HepG2 (cell line): ENCODE measurements around the gene IMPDH1. TPM values are rescaled to one million over a fixed set of nuclear protein-coding genes. Genes with fewer than 3 reads are reported as not detected.

Source experiments
- AGO2 ChIP-seq: fragments of 200-400 bp; formaldehyde crosslinking; optimal IDR thresholded peaks from 2 replicates; pipeline ENCODE3; 2017; ENCODE audit warnings: mild to moderate bottlenecking, low read depth, low read length, moderate library complexity
- ATF7-NPFF ChIP-seq: sonication (generic); formaldehyde crosslinking; IDR thresholded peaks from 2 replicates; pipeline ENCODE4 v1.8.1; 2023; ENCODE audit warnings: mild to moderate bottlenecking, low read depth, missing genetic modification reagents, moderate library complexity
- ERF ChIP-seq: IDR thresholded peaks from 2 replicates; pipeline ENCODE4 v1.6.1; 2018; ENCODE audit warnings: missing biosample characterization, missing genetic modification reagents
- POLR2A ChIP-seq, 2 experiments: IDR thresholded peaks; 2 replicates each; pipeline ENCODE4 v1.6.1; 2011; ENCODE audit warnings: low read depth in 2 of 2, low read length in 2 of 2, mild to moderate bottlenecking in 1 of 2, moderate library complexity in 1 of 2; ENCODE audit not compliant: insufficient read depth in 1 of 2
- SOX13 ChIP-seq, 3 experiments: fragments of 450-650 bp in 1 of 3; sonication (generic) in 1 of 3; formaldehyde crosslinking in 1 of 3; IDR thresholded peaks in 2 of 3; conservative IDR thresholded peaks in 1 of 3; 2 replicates each; pipeline versions ENCODE4 v1.5.0 to v1.6.1; 2016 to 2020; ENCODE audit warnings: antibody characterized with exemption in 1 of 3, mild to moderate bottlenecking in 1 of 3, missing compliant biosample characterization in 1 of 3, missing genetic modification reagents in 1 of 3, moderate library complexity in 1 of 3
- ZNF224 ChIP-seq: sonication (generic); formaldehyde crosslinking; IDR thresholded peaks from 2 replicates; pipeline ENCODE4 v1.5.0; 2020; ENCODE audit warnings: mild to moderate bottlenecking, missing genetic modification reagents
- ZNF326 ChIP-seq: sonication (generic); formaldehyde crosslinking; IDR thresholded peaks from 2 replicates; pipeline ENCODE4 v1.4.0; 2020; ENCODE audit warnings: missing genetic modification reagents, borderline replicate concordance
- ZNF546 ChIP-seq: sonication (generic); formaldehyde crosslinking; conservative IDR thresholded peaks from 2 replicates; pipeline ENCODE4 v1.8.1; 2023; ENCODE audit warnings: mild to moderate bottlenecking, missing genetic modification reagents
- polyA plus RNA-seq, 8 experiments: library from polyadenylated mRNA; depleted of rRNA in 3 of 8; stranded (reverse) in 7 of 8; unstranded in 1 of 8; fragments of >200 nt; fragmentation: Illumina TruSeq in 4 of 8; extraction: Trizol in 4 of 8; gene quantifications; 2 replicates each; pipeline versions ENCODE4 v1.2.1 to v1.2.3, GENCODE V29; 2011 to 2016; ENCODE audit warnings: low read depth in 4 of 8, missing spikeins in 1 of 8, mixed read lengths in 1 of 8; ENCODE audit not compliant: insufficient read depth in 1 of 8
- total RNA-seq, 5 experiments: library from RNA; depleted of rRNA; stranded (reverse); fragments of >200 nt; fragmentation: Illumina TruSeq; extraction: Trizol; gene quantifications; 2 replicates each; pipeline ENCODE4 v1.2.3, GENCODE V29; 2016; ENCODE audit warnings: low read depth in 1 of 5
- TF ChIP-seq, protein P1 (sequence below): IDR thresholded peaks from 2 replicates; pipeline ENCODE4 v1.4.0; 2020; ENCODE audit warnings: mild to moderate bottlenecking, missing genetic modification reagents
- TF ChIP-seq, protein P2 (sequence below): sonication (generic); formaldehyde crosslinking; IDR thresholded peaks from 2 replicates; pipeline ENCODE4 v1.9.0; 2021; ENCODE audit warnings: missing genetic modification reagents, mild to moderate bottlenecking, borderline replicate concordance
- TF ChIP-seq, protein P3 (sequence below): sonication (generic); formaldehyde crosslinking; IDR thresholded peaks from 2 replicates; pipeline ENCODE4 v1.4.0; 2020; ENCODE audit warnings: mild to moderate bottlenecking, missing genetic modification reagents
- TF ChIP-seq, protein P4 (sequence below): IDR thresholded peaks from 2 replicates; pipeline ENCODE4 v1.6.1; 2016; ENCODE audit warnings: missing biosample characterization, missing genetic modification reagents, low read depth
- TF ChIP-seq, protein P5 (sequence below): sonication (generic); formaldehyde crosslinking; IDR thresholded peaks from 2 replicates; pipeline ENCODE4 v1.4.0; 2020; ENCODE audit warnings: mild to moderate bottlenecking, missing genetic modification reagents

IMPDH1 gene
- total and polyA plus RNA-seq, 2 of the 13 experiments (the other 11 are each of a cell fraction or from before 2014, with no cell fraction given): 22.8 to 34.0 TPM

DNA sequence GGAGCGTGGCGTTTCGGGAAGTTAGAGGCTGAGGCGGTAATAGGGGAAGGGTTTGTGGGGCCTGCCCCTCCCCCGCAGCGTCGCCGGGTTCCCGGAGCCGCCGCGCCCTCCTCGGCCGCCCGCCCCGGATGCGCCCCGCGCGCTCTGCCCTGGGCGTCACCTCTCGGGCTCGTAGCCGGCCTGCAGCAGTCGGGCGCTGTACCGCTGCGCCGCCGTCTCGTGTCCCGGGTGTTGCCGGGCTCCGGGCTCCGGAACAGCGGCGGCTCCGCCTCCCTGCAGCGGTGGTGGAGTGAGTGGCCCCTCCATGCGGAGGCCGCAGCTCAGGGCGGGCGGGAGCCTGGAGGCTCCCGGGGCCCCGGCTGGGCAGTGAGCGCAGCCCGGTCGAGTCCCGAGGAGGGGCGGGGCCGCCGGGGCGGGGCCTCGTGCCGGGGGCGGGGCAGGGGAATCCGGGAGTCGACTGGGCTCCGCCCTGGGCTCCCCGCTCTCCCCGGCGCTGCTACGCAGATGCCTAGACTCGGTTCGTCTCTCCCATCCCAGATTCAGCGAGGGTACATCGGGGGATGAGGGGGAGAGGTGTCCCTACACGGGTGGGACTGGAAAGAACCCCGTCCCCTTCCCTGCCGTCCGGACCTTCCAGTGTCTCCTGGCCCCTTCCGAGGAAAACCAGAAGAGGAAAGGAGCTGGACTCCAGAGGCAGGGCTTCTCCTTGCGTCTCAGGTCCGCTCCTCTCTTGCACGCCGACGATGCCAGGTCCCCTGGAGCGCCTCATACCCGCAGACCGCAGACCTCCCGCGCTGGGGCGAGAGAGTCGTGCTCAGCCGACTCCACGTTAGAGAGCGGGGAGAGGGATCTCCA, at the start of gene IMPDH1 (continued):
- TF ChIP-seq, protein P1, sequence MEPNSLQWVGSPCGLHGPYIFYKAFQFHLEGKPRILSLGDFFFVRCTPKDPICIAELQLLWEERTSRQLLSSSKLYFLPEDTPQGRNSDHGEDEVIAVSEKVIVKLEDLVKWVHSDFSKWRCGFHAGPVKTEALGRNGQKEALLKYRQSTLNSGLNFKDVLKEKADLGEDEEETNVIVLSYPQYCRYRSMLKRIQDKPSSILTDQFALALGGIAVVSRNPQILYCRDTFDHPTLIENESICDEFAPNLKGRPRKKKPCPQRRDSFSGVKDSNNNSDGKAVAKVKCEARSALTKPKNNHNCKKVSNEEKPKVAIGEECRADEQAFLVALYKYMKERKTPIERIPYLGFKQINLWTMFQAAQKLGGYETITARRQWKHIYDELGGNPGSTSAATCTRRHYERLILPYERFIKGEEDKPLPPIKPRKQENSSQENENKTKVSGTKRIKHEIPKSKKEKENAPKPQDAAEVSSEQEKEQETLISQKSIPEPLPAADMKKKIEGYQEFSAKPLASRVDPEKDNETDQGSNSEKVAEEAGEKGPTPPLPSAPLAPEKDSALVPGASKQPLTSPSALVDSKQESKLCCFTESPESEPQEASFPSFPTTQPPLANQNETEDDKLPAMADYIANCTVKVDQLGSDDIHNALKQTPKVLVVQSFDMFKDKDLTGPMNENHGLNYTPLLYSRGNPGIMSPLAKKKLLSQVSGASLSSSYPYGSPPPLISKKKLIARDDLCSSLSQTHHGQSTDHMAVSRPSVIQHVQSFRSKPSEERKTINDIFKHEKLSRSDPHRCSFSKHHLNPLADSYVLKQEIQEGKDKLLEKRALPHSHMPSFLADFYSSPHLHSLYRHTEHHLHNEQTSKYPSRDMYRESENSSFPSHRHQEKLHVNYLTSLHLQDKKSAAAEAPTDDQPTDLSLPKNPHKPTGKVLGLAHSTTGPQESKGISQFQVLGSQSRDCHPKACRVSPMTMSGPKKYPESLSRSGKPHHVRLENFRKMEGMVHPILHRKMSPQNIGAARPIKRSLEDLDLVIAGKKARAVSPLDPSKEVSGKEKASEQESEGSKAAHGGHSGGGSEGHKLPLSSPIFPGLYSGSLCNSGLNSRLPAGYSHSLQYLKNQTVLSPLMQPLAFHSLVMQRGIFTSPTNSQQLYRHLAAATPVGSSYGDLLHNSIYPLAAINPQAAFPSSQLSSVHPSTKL (CRISPR knock-in tag): no peak
- TF ChIP-seq, protein P2, sequence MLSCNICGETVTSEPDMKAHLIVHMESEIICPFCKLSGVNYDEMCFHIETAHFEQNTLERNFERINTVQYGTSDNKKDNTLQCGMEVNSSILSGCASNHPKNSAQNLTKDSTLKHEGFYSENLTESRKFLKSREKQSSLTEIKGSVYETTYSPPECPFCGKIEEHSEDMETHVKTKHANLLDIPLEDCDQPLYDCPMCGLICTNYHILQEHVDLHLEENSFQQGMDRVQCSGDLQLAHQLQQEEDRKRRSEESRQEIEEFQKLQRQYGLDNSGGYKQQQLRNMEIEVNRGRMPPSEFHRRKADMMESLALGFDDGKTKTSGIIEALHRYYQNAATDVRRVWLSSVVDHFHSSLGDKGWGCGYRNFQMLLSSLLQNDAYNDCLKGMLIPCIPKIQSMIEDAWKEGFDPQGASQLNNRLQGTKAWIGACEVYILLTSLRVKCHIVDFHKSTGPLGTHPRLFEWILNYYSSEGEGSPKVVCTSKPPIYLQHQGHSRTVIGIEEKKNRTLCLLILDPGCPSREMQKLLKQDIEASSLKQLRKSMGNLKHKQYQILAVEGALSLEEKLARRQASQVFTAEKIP: no peak
- TF ChIP-seq, protein P3, sequence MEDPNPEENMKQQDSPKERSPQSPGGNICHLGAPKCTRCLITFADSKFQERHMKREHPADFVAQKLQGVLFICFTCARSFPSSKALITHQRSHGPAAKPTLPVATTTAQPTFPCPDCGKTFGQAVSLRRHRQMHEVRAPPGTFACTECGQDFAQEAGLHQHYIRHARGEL (CRISPR knock-in tag): no peak
- TF ChIP-seq ATF7-NPFF (no peak), POLR2A (IDR thresholded peaks at IDR 0.05; ENCODE audit: insufficient read depth in 1 of 2, low read depth in 2 of 2, low read length in 2 of 2) (no peak), ZNF326 (CRISPR knock-in tag) (no peak), AGO2 (no peak), ZNF546 (0 out of 2 replicates have a peak, but pooled peaks have one; percentile 47), SOX13 (IDR thresholded peaks at IDR 0.05) (no peak), SOX13 (CRISPR knock-in tag; conservative IDR thresholded peaks at IDR 0.05 in 1 of 2, IDR thresholded peaks at IDR 0.05 in 1 of 2) (no peak), ERF (CRISPR knock-in tag) (peak; percentile 60), ZNF224 (CRISPR knock-in tag) (no peak)
- TF ChIP-seq, protein P4, sequence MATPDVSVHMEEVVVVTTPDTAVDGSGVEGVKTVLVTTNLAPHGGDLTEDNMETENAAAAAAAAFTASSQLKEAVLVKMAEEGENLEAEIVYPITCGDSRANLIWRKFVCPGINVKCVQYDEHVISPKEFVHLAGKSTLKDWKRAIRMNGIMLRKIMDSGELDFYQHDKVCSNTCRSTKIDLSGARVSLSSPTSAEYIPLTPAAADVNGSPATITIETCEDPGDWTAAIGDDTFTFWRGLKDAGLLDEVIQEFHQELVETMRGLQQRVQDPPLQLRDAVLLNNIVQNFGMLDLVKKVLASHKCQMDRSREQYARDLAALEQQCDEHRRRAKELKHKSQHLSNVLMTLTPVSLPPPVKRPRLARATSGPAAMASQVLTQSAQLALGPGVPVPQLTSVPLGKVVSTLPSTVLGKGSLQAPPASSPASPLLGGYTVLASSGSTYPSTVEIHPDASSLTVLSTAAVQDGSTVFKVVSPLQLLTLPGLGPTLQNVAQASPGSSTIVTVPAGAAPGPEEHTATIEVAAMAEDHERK (CRISPR knock-in tag): no peak
- TF ChIP-seq, protein P5, sequence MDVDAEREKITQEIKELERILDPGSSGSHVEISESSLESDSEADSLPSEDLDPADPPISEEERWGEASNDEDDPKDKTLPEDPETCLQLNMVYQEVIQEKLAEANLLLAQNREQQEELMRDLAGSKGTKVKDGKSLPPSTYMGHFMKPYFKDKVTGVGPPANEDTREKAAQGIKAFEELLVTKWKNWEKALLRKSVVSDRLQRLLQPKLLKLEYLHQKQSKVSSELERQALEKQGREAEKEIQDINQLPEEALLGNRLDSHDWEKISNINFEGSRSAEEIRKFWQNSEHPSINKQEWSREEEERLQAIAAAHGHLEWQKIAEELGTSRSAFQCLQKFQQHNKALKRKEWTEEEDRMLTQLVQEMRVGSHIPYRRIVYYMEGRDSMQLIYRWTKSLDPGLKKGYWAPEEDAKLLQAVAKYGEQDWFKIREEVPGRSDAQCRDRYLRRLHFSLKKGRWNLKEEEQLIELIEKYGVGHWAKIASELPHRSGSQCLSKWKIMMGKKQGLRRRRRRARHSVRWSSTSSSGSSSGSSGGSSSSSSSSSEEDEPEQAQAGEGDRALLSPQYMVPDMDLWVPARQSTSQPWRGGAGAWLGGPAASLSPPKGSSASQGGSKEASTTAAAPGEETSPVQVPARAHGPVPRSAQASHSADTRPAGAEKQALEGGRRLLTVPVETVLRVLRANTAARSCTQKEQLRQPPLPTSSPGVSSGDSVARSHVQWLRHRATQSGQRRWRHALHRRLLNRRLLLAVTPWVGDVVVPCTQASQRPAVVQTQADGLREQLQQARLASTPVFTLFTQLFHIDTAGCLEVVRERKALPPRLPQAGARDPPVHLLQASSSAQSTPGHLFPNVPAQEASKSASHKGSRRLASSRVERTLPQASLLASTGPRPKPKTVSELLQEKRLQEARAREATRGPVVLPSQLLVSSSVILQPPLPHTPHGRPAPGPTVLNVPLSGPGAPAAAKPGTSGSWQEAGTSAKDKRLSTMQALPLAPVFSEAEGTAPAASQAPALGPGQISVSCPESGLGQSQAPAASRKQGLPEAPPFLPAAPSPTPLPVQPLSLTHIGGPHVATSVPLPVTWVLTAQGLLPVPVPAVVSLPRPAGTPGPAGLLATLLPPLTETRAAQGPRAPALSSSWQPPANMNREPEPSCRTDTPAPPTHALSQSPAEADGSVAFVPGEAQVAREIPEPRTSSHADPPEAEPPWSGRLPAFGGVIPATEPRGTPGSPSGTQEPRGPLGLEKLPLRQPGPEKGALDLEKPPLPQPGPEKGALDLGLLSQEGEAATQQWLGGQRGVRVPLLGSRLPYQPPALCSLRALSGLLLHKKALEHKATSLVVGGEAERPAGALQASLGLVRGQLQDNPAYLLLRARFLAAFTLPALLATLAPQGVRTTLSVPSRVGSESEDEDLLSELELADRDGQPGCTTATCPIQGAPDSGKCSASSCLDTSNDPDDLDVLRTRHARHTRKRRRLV: no peak
